Measurements from ENCODE around the gene SFXN3. TPM values are rescaled to one million over a fixed set of nuclear protein-coding genes. Genes with fewer than 3 reads are reported as not detected.

Gene SFXN3
- total and polyA plus RNA-seq, 2 of the 13 experiments (the other 11 are each of a cell fraction or from before 2014, with no cell fraction given) = 16.8 to 71.5 TPM

DNA sequence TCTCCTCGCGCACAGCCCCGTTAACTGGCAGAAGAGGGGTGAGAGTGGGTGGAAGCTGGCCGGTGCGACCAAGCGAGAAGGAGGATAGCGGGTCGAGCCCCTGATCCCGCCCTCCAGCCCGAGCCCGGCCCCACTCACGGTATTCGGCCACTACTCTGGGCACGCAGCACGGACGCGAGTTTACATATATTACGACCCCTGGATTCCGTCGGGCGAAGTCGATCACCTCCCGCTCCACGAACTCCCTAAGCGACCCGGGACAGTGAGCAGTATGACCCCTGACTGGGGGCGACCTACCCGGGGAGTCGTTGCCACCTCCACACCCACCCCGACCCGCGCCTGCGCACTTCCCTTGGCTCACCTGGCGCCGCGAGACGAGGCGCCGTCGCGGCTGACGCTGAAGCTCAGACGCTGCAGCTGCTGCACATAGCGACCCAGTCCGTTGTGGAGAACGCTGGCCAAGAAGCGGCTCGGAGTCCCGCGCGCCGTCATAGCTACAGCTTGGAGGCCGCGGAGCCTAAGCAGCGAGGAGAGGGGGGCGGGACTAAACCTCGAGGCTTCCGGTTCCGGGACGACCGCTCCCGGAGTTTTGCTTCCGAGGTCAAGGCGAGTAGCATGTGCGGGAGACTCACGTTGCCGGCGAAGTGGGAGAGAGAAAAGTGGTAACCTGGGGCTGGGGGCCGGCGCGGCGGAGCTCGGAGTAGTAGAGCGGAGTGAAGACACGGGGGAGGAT, 43.9 kb upstream of the SFXN3 start, which contains the start of the genes MRPL43 and TWNK (continued):
- TF ChIP-seq ASH2L (IDR thresholded peaks at IDR 0.05; ENCODE audit: insufficient read length, low read depth, low read length) = peak; percentile 95
- TF ChIP-seq, protein P1, sequence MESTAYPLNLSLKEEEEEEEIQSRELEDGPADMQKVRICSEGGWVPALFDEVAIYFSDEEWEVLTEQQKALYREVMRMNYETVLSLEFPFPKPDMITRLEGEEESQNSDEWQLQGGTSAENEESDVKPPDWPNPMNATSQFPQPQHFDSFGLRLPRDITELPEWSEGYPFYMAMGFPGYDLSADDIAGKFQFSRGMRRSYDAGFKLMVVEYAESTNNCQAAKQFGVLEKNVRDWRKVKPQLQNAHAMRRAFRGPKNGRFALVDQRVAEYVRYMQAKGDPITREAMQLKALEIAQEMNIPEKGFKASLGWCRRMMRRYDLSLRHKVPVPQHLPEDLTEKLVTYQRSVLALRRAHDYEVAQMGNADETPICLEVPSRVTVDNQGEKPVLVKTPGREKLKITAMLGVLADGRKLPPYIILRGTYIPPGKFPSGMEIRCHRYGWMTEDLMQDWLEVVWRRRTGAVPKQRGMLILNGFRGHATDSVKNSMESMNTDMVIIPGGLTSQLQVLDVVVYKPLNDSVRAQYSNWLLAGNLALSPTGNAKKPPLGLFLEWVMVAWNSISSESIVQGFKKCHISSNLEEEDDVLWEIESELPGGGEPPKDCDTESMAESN (CRISPR knock-in tag; conservative IDR thresholded peaks at IDR 0.05) = peak; percentile 50; the same call in 1 of the 2 replicates
- no peak for TF ChIP-seq FIP1L1 (IDR thresholded peaks at IDR 0.05; ENCODE audit: borderline replicate concordance, insufficient read depth, low read depth, low read length)
- no peak for TF ChIP-seq ZFP1 (CRISPR knock-in tag; IDR thresholded peaks at IDR 0.05)
- TF ChIP-seq CCAR2 (optimal IDR thresholded peaks at IDR 0.05; ENCODE audit: low read depth, low read length) = no peak
- TF ChIP-seq, protein P2, sequence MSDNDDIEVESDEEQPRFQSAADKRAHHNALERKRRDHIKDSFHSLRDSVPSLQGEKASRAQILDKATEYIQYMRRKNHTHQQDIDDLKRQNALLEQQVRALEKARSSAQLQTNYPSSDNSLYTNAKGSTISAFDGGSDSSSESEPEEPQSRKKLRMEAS (IDR thresholded peaks at IDR 0.05) = peak; percentile 99
- peak; percentile 93 for TF ChIP-seq PHF8 (CRISPR knock-in tag; IDR thresholded peaks at IDR 0.05)
- no peak for TF ChIP-seq NFYC (CRISPR knock-in tag; IDR thresholded peaks at IDR 0.05)
- TF ChIP-seq DMAP1 (CRISPR knock-in tag; IDR thresholded peaks at IDR 0.05) = no peak; the same call in none of the 2 replicates
- no peak; the same call in none of the 2 replicates for TF ChIP-seq ETV6 (CRISPR knock-in tag; conservative IDR thresholded peaks at IDR 0.05)
- TF ChIP-seq MATR3 (CRISPR knock-in tag; IDR thresholded peaks at IDR 0.05) = no peak
- TF ChIP-seq ZFP36L1 (CRISPR knock-in tag; IDR thresholded peaks at IDR 0.05) = peak; percentile 76
- TF ChIP-seq CREM (IDR thresholded peaks at IDR 0.05) = peak; percentile 70
- no peak for TF ChIP-seq CREM (CRISPR knock-in tag; IDR thresholded peaks at IDR 0.05)
- no peak for TF ChIP-seq SUZ12 (IDR thresholded peaks at IDR 0.05; ENCODE audit: low read depth, low read length)
- TF ChIP-seq, protein P3, sequence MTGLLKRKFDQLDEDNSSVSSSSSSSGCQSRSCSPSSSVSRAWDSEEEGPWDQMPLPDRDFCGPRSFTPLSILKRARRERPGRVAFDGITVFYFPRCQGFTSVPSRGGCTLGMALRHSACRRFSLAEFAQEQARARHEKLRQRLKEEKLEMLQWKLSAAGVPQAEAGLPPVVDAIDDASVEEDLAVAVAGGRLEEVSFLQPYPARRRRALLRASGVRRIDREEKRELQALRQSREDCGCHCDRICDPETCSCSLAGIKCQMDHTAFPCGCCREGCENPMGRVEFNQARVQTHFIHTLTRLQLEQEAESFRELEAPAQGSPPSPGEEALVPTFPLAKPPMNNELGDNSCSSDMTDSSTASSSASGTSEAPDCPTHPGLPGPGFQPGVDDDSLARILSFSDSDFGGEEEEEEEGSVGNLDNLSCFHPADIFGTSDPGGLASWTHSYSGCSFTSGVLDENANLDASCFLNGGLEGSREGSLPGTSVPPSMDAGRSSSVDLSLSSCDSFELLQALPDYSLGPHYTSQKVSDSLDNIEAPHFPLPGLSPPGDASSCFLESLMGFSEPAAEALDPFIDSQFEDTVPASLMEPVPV (CRISPR knock-in tag; IDR thresholded peaks at IDR 0.05) = peak; percentile 90; the same call in 1 of the 2 replicates
- TF ChIP-seq, protein P4, sequence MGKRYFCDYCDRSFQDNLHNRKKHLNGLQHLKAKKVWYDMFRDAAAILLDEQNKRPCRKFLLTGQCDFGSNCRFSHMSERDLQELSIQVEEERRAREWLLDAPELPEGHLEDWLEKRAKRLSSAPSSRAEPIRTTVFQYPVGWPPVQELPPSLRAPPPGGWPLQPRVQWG (CRISPR knock-in tag; IDR thresholded peaks at IDR 0.05; ENCODE audit: borderline replicate concordance, low read depth) = no peak
- TF ChIP-seq AGO1 (IDR thresholded peaks at IDR 0.05; ENCODE audit: low read depth, low read length, poor library complexity, severe bottlenecking) = peak; percentile 99
- no peak for TF ChIP-seq ZNF746 (CRISPR knock-in tag; IDR thresholded peaks at IDR 0.05)
- TF ChIP-seq ZNF549 (CRISPR knock-in tag; IDR thresholded peaks at IDR 0.05) = no peak
- TF ChIP-seq, protein P5, sequence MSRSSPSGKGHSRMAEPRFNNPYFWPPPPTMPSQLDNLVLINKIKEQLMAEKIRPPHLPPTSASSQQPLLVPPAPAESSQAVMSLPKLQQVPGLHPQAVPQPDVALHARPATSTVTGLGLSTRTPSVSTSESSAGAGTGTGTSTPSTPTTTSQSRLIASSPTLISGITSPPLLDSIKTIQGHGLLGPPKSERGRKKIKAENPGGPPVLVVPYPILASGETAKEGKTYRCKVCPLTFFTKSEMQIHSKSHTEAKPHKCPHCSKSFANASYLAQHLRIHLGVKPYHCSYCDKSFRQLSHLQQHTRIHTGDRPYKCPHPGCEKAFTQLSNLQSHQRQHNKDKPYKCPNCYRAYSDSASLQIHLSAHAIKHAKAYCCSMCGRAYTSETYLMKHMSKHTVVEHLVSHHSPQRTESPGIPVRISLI (CRISPR knock-in tag; IDR thresholded peaks at IDR 0.05; ENCODE audit: borderline replicate concordance) = peak; percentile 27; the same call in 1 of the 2 replicates
- TF ChIP-seq MTA1 (CRISPR knock-in tag; IDR thresholded peaks at IDR 0.05; ENCODE audit: borderline replicate concordance) = no peak
- TF ChIP-seq, protein P6, sequence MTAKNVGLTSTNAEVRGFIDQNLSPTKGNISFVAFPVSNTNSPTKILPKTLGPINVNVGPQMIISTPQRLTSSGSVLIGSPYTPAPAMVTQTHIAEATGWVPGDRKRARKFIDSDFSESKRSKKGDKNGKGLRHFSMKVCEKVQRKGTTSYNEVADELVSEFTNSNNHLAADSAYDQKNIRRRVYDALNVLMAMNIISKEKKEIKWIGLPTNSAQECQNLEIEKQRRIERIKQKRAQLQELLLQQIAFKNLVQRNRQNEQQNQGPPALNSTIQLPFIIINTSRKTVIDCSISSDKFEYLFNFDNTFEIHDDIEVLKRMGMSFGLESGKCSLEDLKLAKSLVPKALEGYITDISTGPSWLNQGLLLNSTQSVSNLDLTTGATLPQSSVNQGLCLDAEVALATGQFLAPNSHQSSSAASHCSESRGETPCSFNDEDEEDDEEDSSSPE (CRISPR knock-in tag; IDR thresholded peaks at IDR 0.05) = peak; percentile 63; the same call in 1 of the 2 replicates
- 0 out of 2 replicates have a peak, but pooled peaks have one; percentile 33 for TF ChIP-seq PCBP1 (IDR thresholded peaks at IDR 0.05; ENCODE audit: borderline replicate concordance, low read depth, low read length)
